Fibroblast of the aortic adventitia (primary cell): ENCODE measurements around the gene HDAC1. TPM values are rescaled to one million over a fixed set of nuclear protein-coding genes. Genes with fewer than 3 reads are reported as not detected.

Experiments used
- DNase-seq: peaks from one replicate; pipeline ENCODE4 v3.0.0-alpha.2; 2010; ENCODE audit warnings: low read depth
- H3K4me3 ChIP-seq: 2 replicates; pipeline ENCODE4 v1.5.1; 2011; ENCODE audit warnings: low read depth, mild to moderate bottlenecking, control low read depth, low read length, moderate library complexity
- CTCF ChIP-seq: IDR thresholded peaks from 2 replicates; pipeline ENCODE4 v1.5.1; 2011; ENCODE audit warnings: mild to moderate bottlenecking, low read length, control low read depth, inconsistent platforms; ENCODE audit not compliant: insufficient read depth
- total RNA-seq: library from RNA; depleted of rRNA; stranded (reverse); fragments of >200 nt; gene quantifications from 2 replicates; pipeline ENCODE4 v1.2.3, GENCODE V29; 2012; ENCODE audit warnings: low replicate concordance

Gene HDAC1
- total RNA-seq, 1 donor: 42.9 TPM

GRCh38 chr1:32346532-32347157, 54.8 kb downstream of the HDAC1 start:
- no peak overlapping the region for H3K4me3 ChIP-seq
- DNase-seq: no peak
- no peak for TF ChIP-seq CTCF

- H3K4me3 ChIP-seq: no peak overlapping the region
- DNase-seq: no peak
- TF ChIP-seq CTCF: no peak
Observed at GRCh38 chr1:32349211-32349708, 57.4 kb downstream of the HDAC1 start.

GRCh38 chr1:32350785-32351398, 59.0 kb downstream of the HDAC1 start:
- peak; percentile 61 for TF ChIP-seq CTCF
- peak; percentile 64 for DNase-seq

GRCh38 chr1:32351399-32352238, 59.7 kb downstream of the HDAC1 start:
- no peak for TF ChIP-seq CTCF
- peak; percentile 88 for DNase-seq
- H3K4me3 ChIP-seq: peak overlapping the region; percentile 78

More at GRCh38 chr1:32350785-32351398, 59.0 kb downstream of the HDAC1 start:
- peak overlapping the region; percentile 78 for H3K4me3 ChIP-seq

GRCh38 chr1:32352239-32352745, 60.4 kb downstream of the HDAC1 start:
- H3K4me3 ChIP-seq: peak overlapping the region; percentile 78
- no peak for TF ChIP-seq CTCF
- DNase-seq: no peak

- peak; percentile 23 for DNase-seq
- TF ChIP-seq CTCF: no peak
- H3K4me3 ChIP-seq: peak overlapping the region; percentile 78
Observed at GRCh38 chr1:32352831-32353383, 61.0 kb downstream of the HDAC1 start.
